Psoas muscle (tissue), 8 donors: Measurements from ENCODE around the gene ANKRD6. TPM values are rescaled to one million over a fixed set of nuclear protein-coding genes. Genes with fewer than 3 reads are reported as not detected.

ENCODE experiments used
- ATAC-seq, 4 donors: fragments of 200-7000 bp; cut with Tn5 transposase; one replicate each; pipeline ENCODE4 v1.9.1; 2020; ENCODE audit warnings: moderate library complexity in 3 of 4, mild to moderate bottlenecking in 2 of 4
- DNase-seq, 2 donors: peaks; one replicate each; pipeline ENCODE4 v3.0.0-alpha.2; 2020
- H3K27ac ChIP-seq: fragments of 200-600 bp; one replicate; pipeline ENCODE4 v1.8.0; 2022
- H3K27me3 ChIP-seq, 3 donors: fragments of 200-600 bp in 1 of 3; one replicate each; pipeline versions ENCODE4 v1.6.1 to v1.8.0; 2013 to 2022; ENCODE audit warnings: low read length in 2 of 3, mild to moderate bottlenecking in 2 of 3, moderate library complexity in 1 of 3; ENCODE audit not compliant: insufficient read depth in 3 of 3
- H3K36me3 ChIP-seq, 2 donors: fragments of 200-600 bp in 1 of 2; one replicate each; pipeline versions ENCODE4 v1.6.1 to v1.8.0; 2013 to 2022; ENCODE audit warnings: low read depth in 1 of 2, mild to moderate bottlenecking in 1 of 2, moderate library complexity in 1 of 2; ENCODE audit not compliant: insufficient read depth in 1 of 2
- H3K4me1 ChIP-seq: fragments of 200-600 bp; one replicate; pipeline ENCODE4 v1.8.0; 2022
- H3K4me3 ChIP-seq: fragments of 200-600 bp; one replicate; pipeline ENCODE4 v1.8.0; 2022; ENCODE audit warnings: mild to moderate bottlenecking
- H3K9me3 ChIP-seq: fragments of 200-600 bp; one replicate; pipeline ENCODE4 v1.8.0; 2022
- WGBS, 3 donors: extraction: QIAGEN DNeasy Blood & Tissue Kit; methylation state at CpG; one replicate each; pipeline versions ENCODE4 v1.1.6 to v1.1.7; 2013; 5-methylcytosine and 5-hydroxymethylcytosine counted together
- intact Hi-C, 2 donors: fragments of 100-400 bp; cut with DNase I; formaldehyde crosslinking; loops; one replicate each; pipeline versions ENCODE4 v1.11.0 to v1.14.2; 2022
- polyA plus RNA-seq, 3 donors: library from polyadenylated mRNA; stranded (reverse); fragments of 200-250 nt; gene quantifications; one replicate each; pipeline ENCODE4 v1.2.3, GENCODE V29; 2013
- total RNA-seq, 4 donors: library from RNA; stranded (reverse); fragmentation: NEBNext Ultra II Directional in 2 of 4; extraction: Animal tissue kit (Norgen Biotek cat#: 25700) in 2 of 4; gene quantifications; one replicate each; pipeline versions ENCODE4 v1.2.1 to v1.2.4, GENCODE V29; 2021 to 2023
- TF ChIP-seq, protein P1 (sequence below): fragments of 200-600 bp; IDR thresholded peaks from one replicate; pipeline ENCODE4 v1.8.0; 2022; ENCODE audit warnings: antibody characterized with exemption
- donor health status: healthy with polysubstance abuse.
- donor health status: DM: no; HTN: no; CAD: no; lungs with moderate emphysema.
- donor health status: Bipolar disorder and iron deficiency.
- donor health status: healthy.
- donor health status: DM: yes; HTN: yes; CAD: no.
- donor health status: DM: no; HTN: no; CAD: no.
- donor health status: DM: no; HTN: no; CAD: no.
- donor health status: DM: yes; HTN: yes; CAD: no.

ANKRD6 gene
- total and polyA plus RNA-seq, 7 donors = 1.2 to 9.0 (median 2.4) TPM

DNA sequence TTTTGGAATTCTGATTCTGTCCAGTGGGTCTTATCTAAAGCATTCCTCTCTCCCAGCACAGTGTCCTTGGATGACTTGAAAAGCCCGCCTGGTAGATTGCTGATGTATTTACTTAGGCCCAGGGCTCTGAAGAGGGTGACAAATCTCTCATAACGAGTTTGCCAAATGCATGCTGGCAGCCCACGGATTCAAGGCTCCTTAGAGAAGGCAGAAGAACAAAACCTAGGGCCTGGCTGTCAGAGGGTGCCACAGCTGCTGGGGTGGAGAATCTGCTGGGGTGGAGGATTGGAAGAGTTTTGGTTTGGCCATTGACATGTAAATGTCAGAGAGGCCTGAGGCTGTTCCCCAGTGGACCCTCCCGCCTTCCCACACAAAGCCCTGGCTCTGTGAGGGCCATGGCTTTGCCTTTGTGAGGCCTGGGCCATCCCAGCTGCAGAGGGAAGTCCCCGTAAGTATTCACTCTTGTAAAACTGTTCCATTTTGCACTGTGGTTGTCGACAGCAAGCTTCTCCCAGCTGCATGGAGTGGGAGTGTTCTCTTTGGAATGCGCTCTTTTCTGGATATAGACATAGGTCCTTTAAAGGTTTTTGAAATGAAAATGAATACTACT is 50.3 kb downstream of the ANKRD6 start:
- H3K4me1 ChIP-seq = peaks cover 3% of the 10 kb centered on the region
- no peaks in the 10 kb centered on the region for H3K36me3 ChIP-seq
- WGBS, 3 donors = 54 to 69% (median 55%) methylated on average over 7 of the region's 7 CpGs
- no peaks in the 10 kb centered on the region for H3K9me3 ChIP-seq
- TF ChIP-seq, protein P1, sequence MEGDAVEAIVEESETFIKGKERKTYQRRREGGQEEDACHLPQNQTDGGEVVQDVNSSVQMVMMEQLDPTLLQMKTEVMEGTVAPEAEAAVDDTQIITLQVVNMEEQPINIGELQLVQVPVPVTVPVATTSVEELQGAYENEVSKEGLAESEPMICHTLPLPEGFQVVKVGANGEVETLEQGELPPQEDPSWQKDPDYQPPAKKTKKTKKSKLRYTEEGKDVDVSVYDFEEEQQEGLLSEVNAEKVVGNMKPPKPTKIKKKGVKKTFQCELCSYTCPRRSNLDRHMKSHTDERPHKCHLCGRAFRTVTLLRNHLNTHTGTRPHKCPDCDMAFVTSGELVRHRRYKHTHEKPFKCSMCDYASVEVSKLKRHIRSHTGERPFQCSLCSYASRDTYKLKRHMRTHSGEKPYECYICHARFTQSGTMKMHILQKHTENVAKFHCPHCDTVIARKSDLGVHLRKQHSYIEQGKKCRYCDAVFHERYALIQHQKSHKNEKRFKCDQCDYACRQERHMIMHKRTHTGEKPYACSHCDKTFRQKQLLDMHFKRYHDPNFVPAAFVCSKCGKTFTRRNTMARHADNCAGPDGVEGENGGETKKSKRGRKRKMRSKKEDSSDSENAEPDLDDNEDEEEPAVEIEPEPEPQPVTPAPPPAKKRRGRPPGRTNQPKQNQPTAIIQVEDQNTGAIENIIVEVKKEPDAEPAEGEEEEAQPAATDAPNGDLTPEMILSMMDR = no peak
- no peak overlapping the region for H3K4me3 ChIP-seq
- no peak overlapping the region for H3K27ac ChIP-seq
- peak in 1 of 2 donors; percentile 16 for DNase-seq
- ATAC-seq = no peak
- no peaks in the 10 kb centered on the region for H3K27me3 ChIP-seq
- intact Hi-C loops = no loop called here

DNA sequence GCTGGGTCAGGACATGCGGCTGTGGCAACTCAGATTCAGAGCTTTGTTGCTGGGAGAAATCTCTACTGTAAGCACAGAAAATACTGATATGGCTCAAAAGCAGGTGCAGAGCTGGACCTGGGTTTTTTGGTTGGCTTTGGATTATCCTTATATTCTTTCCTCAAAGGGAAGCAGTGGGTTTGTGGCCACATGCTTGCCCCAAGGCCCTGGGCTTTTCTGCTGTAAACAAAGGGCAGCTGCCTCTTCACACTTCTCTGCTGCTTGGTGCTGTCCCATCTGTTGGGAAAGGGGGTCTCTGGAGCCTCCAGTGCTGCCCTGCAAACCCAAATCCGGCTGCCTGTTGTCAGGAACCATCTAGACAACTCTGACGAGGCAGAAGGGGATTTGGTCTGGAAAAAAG is 52.4 kb downstream of the ANKRD6 start:
- TF ChIP-seq, protein P1 = no peak
- Histone ChIP-seq H3K27ac (no peak overlapping the region), H3K4me1 (peaks cover 3% of the 10 kb centered on the region), H3K27me3 (no peaks in the 10 kb centered on the region), H3K9me3 (no peaks in the 10 kb centered on the region), H3K4me3 (no peak overlapping the region), H3K36me3 (no peaks in the 10 kb centered on the region)
- 92 to 95% (median 93%) methylated on average over 3 of the region's 3 CpGs for WGBS, 3 donors
- DNase-seq (no peak), ATAC-seq (no peak)
- intact Hi-C loops = loop anchor here in 1 of 2 donors (5.0 kb wide), 1 partner anchor 42 kb away; no protein-coding TSS in a partner anchor

DNA sequence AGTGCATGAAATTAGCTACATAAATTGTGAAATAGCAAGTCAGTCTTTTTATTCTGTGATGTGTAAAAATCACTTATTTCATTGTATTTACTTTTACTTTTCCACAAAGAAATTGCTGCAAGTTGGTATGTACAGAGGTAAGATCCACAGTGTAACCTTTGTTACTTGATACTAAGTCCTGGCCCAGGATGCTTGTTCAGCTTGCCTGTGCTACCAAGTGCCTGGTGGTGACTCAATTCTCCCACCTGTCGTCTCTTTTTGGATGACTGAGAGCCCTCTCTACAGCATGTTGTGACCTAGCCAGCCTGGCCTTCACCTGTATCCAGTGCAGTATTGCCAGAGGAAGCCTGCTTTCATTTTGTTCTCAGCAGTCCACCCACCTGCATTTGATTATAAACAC is 54.9 kb downstream of the ANKRD6 start:
- intact Hi-C loops = loop anchor here in 1 of 2 donors (5.0 kb wide), 1 partner anchor 39 kb away; no protein-coding TSS in a partner anchor
- no peaks in the 10 kb centered on the region for H3K9me3 ChIP-seq
- H3K27me3 ChIP-seq = no peaks in the 10 kb centered on the region
- ATAC-seq (peak; percentile 53 to 81 (median 73)), DNase-seq (no peak)
- no peak overlapping the region for H3K4me3 ChIP-seq
- TF ChIP-seq, protein P1 = no peak
- WGBS, 3 donors = 15 to 40% (median 40%) methylated on average over 1 of the region's 1 CpG
- H3K36me3 ChIP-seq = no peaks in the 10 kb centered on the region
- H3K4me1 ChIP-seq = peaks cover 3% of the 10 kb centered on the region
- no peak overlapping the region for H3K27ac ChIP-seq

DNA sequence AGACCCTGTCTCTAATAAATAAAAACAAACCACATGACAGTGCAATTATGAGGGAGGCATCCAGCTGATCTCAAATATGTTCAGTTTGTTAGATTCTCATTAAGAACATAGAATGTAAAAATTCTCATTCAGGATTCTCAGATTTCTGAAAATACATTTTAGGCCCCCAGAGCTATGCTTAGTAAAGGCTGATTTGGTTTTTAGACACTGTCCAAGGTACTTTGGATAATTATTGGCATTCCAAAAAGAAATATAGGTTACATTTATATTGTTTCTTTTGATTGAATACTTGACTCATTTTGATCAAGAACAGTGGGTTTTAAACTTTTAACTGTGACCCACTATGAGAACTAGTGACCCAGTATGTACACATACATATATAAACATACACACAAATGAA is 55.5 kb downstream of the ANKRD6 start:
- TF ChIP-seq, protein P1 = no peak
- Histone ChIP-seq H3K4me3 (no peak overlapping the region), H3K36me3 (no peaks in the 10 kb centered on the region), H3K4me1 (peaks cover 3% of the 10 kb centered on the region), H3K9me3 (no peaks in the 10 kb centered on the region), H3K27ac (no peak overlapping the region), H3K27me3 (no peaks in the 10 kb centered on the region)
- DNase-seq = no peak
- no peak for ATAC-seq
- intact Hi-C loops = loop anchor here in 1 of 2 donors (5.0 kb wide), 1 partner anchor 39 kb away; no protein-coding TSS in a partner anchor

DNA sequence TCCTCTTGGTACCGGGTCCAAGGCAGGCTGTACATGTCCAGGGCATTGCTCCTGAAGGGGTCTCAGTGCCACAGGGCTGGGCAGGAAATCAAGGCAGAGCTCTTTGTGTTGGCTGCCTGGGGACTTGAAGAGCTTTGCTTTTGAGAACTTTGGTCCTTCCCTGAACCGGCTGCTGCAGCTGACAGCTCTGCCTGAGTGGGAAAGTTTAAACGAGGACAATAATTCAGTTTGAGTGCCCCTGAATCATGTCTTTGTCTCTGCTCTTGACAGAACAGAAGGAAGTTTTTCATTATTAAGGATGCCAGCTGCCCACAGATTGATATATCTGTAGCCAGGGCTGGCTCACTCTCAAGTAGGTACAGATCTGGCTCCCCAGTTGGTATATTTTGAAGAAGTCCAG is 56.1 kb downstream of the ANKRD6 start:
- Histone ChIP-seq H3K27ac (no peak overlapping the region), H3K4me3 (no peak overlapping the region), H3K36me3 (no peaks in the 10 kb centered on the region), H3K4me1 (no peaks in the 10 kb centered on the region), H3K27me3 (no peaks in the 10 kb centered on the region), H3K9me3 (no peaks in the 10 kb centered on the region)
- ATAC-seq = no peak
- no peak for DNase-seq
- intact Hi-C loops = loop anchor here in 1 of 2 donors (5.0 kb wide), 1 partner anchor 38 kb away; no protein-coding TSS in a partner anchor
- 56 to 61% (median 60%) methylated on average over 3 of the region's 3 CpGs for WGBS, 3 donors
- TF ChIP-seq, protein P1 = no peak
